ENCODE measurements around the gene TMEM132C.

The TMEM132C gene

GRCh38 chr12:128388461-128389000 is 121.6 kb downstream of the TMEM132C start:
- DNase-seq (ENCODE audit: insufficient read length) (no peak), FAIRE-seq (no peak)
- TF ChIP-seq POLR2A (IDR thresholded peaks at IDR 0.05; ENCODE audit: low read depth, low read length): no peak
- no peak for TF ChIP-seq TAF1 (IDR thresholded peaks at IDR 0.05; ENCODE audit: borderline replicate concordance, low read depth, low read length)

- FAIRE-seq (no peak), DNase-seq (ENCODE audit: insufficient read length) (no peak)
- no peak for TF ChIP-seq POLR2AphosphoS5 (IDR thresholded peaks at IDR 0.05; ENCODE audit: low read depth, low read length)
- TF ChIP-seq POLR2A (IDR thresholded peaks at IDR 0.05; ENCODE audit: low read depth, low read length): no peak
- TF ChIP-seq TAF1 (IDR thresholded peaks at IDR 0.05; ENCODE audit: borderline replicate concordance, low read depth, low read length): no peak
Measured at GRCh38 chr12:128393346-128393745, 126.4 kb downstream of the TMEM132C start.

- no peak for DNase-seq (ENCODE audit: insufficient read length)
- no peak for FAIRE-seq
- TF ChIP-seq TAF1 (IDR thresholded peaks at IDR 0.05; ENCODE audit: borderline replicate concordance, low read depth, low read length) (no peak), POLR2AphosphoS5 (IDR thresholded peaks at IDR 0.05; ENCODE audit: low read depth, low read length) (no peak), POLR2A (IDR thresholded peaks at IDR 0.05; ENCODE audit: low read depth, low read length) (no peak)
Measured at GRCh38 chr12:128394137-128394536, 127.2 kb downstream of the TMEM132C start.

- FAIRE-seq (no peak), DNase-seq (ENCODE audit: insufficient read length) (no peak)
- no peak for TF ChIP-seq TAF1 (IDR thresholded peaks at IDR 0.05; ENCODE audit: borderline replicate concordance, low read depth, low read length)
- no peak for TF ChIP-seq POLR2A (IDR thresholded peaks at IDR 0.05; ENCODE audit: low read depth, low read length)
- no peak for TF ChIP-seq POLR2AphosphoS5 (IDR thresholded peaks at IDR 0.05; ENCODE audit: low read depth, low read length)
Measured at GRCh38 chr12:128399253-128399652, 132.3 kb downstream of the TMEM132C start.

GRCh38 chr12:128402486-128403243 is 135.7 kb downstream of the TMEM132C start:
- DNase-seq (ENCODE audit: insufficient read length) (no peak), FAIRE-seq (no peak)
- TF ChIP-seq POLR2AphosphoS5 (IDR thresholded peaks at IDR 0.05; ENCODE audit: low read depth, low read length) (no peak), POLR2A (IDR thresholded peaks at IDR 0.05; ENCODE audit: low read depth, low read length) (no peak), TAF1 (IDR thresholded peaks at IDR 0.05; ENCODE audit: borderline replicate concordance, low read depth, low read length) (no peak)

DNA sequence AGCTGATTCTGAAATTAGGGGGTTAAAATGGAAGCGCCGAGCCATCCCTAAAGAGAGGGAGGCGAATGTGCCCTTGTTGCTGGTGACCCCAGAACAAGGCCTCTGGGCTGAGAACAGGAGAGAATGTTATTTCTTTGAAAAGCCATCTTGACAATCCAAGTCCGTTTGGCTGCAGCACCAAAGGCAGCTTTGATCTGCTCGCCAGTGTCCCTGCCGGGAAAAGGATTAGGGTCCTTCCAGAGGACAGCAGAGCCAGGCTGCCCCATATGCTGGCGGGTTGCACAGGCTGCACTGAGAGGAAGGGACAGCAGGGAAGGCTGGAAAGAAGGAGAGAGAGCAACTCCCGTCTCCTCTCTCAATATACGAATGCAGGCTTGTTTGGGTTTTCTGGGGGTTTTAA is 141.7 kb downstream of the TMEM132C start:
- FAIRE-seq (no peak), DNase-seq (ENCODE audit: insufficient read length) (no peak)
- TF ChIP-seq POLR2A (IDR thresholded peaks at IDR 0.05; ENCODE audit: low read depth, low read length) (no peak), TAF1 (IDR thresholded peaks at IDR 0.05; ENCODE audit: borderline replicate concordance, low read depth, low read length) (no peak), POLR2AphosphoS5 (IDR thresholded peaks at IDR 0.05; ENCODE audit: low read depth, low read length) (no peak)

GRCh38 chr12:128415036-128415560 is 148.1 kb downstream of the TMEM132C start:
- DNase-seq (ENCODE audit: insufficient read length) (no peak), FAIRE-seq (no peak)

GRCh38 chr12:128418944-128419343 is 152.0 kb downstream of the TMEM132C start:
- FAIRE-seq: no peak
- TF ChIP-seq POLR2AphosphoS5 (IDR thresholded peaks at IDR 0.05; ENCODE audit: low read depth, low read length): no peak
- no peak for TF ChIP-seq TAF1 (IDR thresholded peaks at IDR 0.05; ENCODE audit: borderline replicate concordance, low read depth, low read length)
- TF ChIP-seq POLR2A (IDR thresholded peaks at IDR 0.05; ENCODE audit: low read depth, low read length): no peak
- DNase-seq (ENCODE audit: insufficient read length): no peak

More at GRCh38 chr12:128415036-128415560, 148.1 kb downstream of the TMEM132C start:
- no peak for TF ChIP-seq POLR2AphosphoS5 (IDR thresholded peaks at IDR 0.05; ENCODE audit: low read depth, low read length)
- TF ChIP-seq TAF1 (IDR thresholded peaks at IDR 0.05; ENCODE audit: borderline replicate concordance, low read depth, low read length): no peak
- no peak for TF ChIP-seq POLR2A (IDR thresholded peaks at IDR 0.05; ENCODE audit: low read depth, low read length)

GRCh38 chr12:128420163-128420562 is 153.2 kb downstream of the TMEM132C start:
- no peak for TF ChIP-seq POLR2AphosphoS5 (IDR thresholded peaks at IDR 0.05; ENCODE audit: low read depth, low read length)
- TF ChIP-seq TAF1 (IDR thresholded peaks at IDR 0.05; ENCODE audit: borderline replicate concordance, low read depth, low read length): no peak
- no peak for TF ChIP-seq POLR2A (IDR thresholded peaks at IDR 0.05; ENCODE audit: low read depth, low read length)
- DNase-seq (ENCODE audit: insufficient read length): no peak
- FAIRE-seq: no peak

DNA sequence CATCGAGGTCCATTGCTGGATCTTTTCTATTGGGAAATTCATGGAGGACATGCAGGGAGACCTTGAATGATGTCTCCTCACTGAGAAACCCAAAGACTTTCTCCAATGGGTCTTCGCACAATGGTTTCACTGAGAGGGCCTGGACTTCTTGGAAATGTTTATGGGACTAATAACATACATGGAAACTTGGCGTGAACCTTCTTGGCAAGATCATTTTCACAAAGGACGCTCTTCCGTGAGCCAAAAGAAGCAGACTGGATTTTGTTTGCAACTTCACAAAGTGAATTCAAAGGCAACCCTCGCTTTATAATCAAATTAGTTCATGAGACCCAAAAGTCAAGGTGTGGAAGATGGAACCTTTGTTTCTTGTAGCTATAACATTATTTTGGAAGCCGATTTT is 154.4 kb downstream of the TMEM132C start:
- DNase-seq (ENCODE audit: insufficient read length): no peak
- TF ChIP-seq TAF1 (IDR thresholded peaks at IDR 0.05; ENCODE audit: borderline replicate concordance, low read depth, low read length) (no peak), POLR2AphosphoS5 (IDR thresholded peaks at IDR 0.05; ENCODE audit: low read depth, low read length) (no peak), POLR2A (IDR thresholded peaks at IDR 0.05; ENCODE audit: low read depth, low read length) (no peak)
- no peak for FAIRE-seq

- no peak for DNase-seq (ENCODE audit: insufficient read length)
- FAIRE-seq: no peak
- TF ChIP-seq POLR2A (IDR thresholded peaks at IDR 0.05; ENCODE audit: low read depth, low read length): no peak
- TF ChIP-seq TAF1 (IDR thresholded peaks at IDR 0.05; ENCODE audit: borderline replicate concordance, low read depth, low read length): no peak
- no peak for TF ChIP-seq POLR2AphosphoS5 (IDR thresholded peaks at IDR 0.05; ENCODE audit: low read depth, low read length)
Measured at GRCh38 chr12:128423205-128423604, 156.2 kb downstream of the TMEM132C start.

GRCh38 chr12:128424931-128425431 is 158.0 kb downstream of the TMEM132C start:
- FAIRE-seq (no peak), DNase-seq (ENCODE audit: insufficient read length) (no peak)
- TF ChIP-seq POLR2A (IDR thresholded peaks at IDR 0.05; ENCODE audit: low read depth, low read length) (no peak), TAF1 (IDR thresholded peaks at IDR 0.05; ENCODE audit: borderline replicate concordance, low read depth, low read length) (no peak), POLR2AphosphoS5 (IDR thresholded peaks at IDR 0.05; ENCODE audit: low read depth, low read length) (no peak)
